Sigmoid colon (tissue), 4 donors: ENCODE measurements around the gene KRT83.

Experiments
- EP300 ChIP-seq, 4 donors: sonication (generic); formaldehyde crosslinking; IDR thresholded peaks; one replicate each; pipeline ENCODE4 v1.6.1; 2017; ENCODE audit warnings: antibody characterized with exemption in 4 of 4
- POLR2A ChIP-seq, 2 donors: fragments of 450-650 bp; IDR thresholded peaks; one replicate each; pipeline ENCODE4 v1.6.1; 2016; ENCODE audit warnings: antibody characterized with exemption in 2 of 2, mild to moderate bottlenecking in 2 of 2, moderate library complexity in 2 of 2
- POLR2AphosphoS5 ChIP-seq, 4 donors: sonication (generic); formaldehyde crosslinking; IDR thresholded peaks; one replicate each; pipeline ENCODE4 v1.6.1; 2017; ENCODE audit warnings: antibody characterized with exemption in 4 of 4
- TF ChIP-seq, protein P1 (sequence below), 4 experiments: fragments of 450-650 bp in 3 of 4; fragments of 200-600 bp in 1 of 4; IDR thresholded peaks; one replicate each; pipeline ENCODE4 v1.5.1; 2016 to 2019; ENCODE audit warnings: antibody characterized with exemption in 4 of 4, mild to moderate bottlenecking in 3 of 4, moderate library complexity in 2 of 4

DNA sequence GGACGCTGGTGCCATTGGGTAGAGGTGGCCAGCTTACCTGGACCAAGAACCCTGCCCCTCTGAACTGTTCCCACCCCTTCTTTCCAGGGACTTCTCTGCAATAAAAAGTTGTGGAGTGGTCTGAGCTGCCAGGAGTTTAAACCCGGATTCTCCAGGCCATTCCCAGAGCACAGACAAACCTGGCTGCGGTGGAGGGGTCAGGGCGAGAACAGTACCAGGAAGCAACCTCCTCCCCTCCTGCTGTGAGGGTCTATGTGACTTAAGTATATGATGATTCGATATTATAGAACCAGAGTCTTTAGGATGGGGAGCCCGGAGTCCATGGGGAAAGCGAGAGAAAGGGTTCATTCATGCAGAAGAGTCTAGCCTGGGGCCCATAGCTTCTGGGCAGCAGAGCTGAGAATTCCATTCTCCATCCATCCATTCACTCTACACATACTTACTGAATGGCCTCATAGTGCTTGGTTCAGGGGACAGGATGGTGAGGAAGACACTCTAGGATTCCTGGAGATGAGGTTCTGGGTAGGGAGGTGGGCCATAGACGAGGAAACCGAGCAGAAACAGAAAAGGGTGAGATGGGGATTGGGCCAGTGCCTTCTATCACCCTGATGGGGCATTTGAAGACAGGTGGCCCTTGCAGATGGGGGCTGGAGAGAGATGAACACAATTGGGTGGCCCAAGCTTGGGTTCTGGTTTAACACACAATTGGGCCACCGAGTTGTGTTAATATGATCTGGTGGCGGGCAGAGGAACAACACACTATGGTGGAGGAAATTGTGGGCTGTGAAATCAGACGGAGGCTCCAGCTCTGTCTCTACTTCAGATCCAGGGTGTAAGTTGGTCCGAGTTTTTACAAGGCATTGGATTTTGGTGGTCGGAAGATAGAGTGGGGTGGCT, 41.5 kb downstream of the KRT83 start:
- TF ChIP-seq, protein P1, sequence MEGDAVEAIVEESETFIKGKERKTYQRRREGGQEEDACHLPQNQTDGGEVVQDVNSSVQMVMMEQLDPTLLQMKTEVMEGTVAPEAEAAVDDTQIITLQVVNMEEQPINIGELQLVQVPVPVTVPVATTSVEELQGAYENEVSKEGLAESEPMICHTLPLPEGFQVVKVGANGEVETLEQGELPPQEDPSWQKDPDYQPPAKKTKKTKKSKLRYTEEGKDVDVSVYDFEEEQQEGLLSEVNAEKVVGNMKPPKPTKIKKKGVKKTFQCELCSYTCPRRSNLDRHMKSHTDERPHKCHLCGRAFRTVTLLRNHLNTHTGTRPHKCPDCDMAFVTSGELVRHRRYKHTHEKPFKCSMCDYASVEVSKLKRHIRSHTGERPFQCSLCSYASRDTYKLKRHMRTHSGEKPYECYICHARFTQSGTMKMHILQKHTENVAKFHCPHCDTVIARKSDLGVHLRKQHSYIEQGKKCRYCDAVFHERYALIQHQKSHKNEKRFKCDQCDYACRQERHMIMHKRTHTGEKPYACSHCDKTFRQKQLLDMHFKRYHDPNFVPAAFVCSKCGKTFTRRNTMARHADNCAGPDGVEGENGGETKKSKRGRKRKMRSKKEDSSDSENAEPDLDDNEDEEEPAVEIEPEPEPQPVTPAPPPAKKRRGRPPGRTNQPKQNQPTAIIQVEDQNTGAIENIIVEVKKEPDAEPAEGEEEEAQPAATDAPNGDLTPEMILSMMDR (IDR thresholded peaks at IDR 0.05): peak in 1 of 4 experiments; percentile 14
- TF ChIP-seq EP300 (IDR thresholded peaks at IDR 0.05) (no peak), POLR2A (IDR thresholded peaks at IDR 0.05) (no peak), POLR2AphosphoS5 (IDR thresholded peaks at IDR 0.05) (no peak)
